ENCODE data around the gene MED25. TPM values are rescaled to one million over a fixed set of nuclear protein-coding genes. Genes with fewer than 3 reads are reported as not detected.

Gene MED25
- total RNA-seq, 1 experiment from 2014 or later = 47.5 TPM

DNA sequence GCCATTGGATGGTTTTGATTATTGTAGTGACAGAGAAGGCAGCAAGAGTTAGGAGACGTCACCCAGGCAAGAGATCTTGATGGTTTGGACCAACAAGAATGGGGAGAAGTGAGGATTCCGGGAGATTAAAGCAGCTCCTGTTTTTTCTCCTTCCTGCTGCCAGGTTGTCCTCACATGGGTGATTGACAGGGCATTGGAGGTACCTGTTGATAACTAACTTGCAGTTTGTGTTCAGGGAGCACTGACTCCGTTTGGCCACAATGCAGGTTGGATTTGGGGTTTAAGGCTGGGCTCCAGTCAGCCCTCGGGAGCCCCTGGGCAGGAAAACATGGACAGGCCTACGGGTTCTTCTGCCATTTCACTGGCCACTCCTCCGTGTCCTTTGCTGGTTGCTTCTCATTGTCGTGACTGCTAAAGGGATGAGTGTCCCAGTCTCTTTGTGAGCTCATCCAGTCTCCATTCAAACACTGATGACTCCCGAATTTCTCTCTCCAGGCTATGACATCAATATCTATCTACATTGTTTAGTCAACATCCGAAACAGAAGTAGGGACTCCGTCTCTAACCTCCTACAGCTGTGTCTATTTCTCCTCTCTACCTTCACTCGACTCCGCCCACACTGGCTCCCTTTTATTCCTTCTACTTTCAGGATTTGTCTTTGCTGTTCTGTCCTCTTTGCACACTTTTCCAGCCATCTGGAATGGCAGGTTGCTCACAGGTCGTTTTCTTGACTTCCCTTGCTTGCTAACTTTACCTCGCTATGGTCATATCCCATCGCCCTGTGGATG is 31.5 kb downstream of the MED25 start:
- POLR2A ChIA-PET (ENCODE audit: unreplicated experiment) = interaction anchor here (0.5 to 0.9 kb wide), 4 partner anchors 18 to 91 kb away, joined by 3 to 23 read pairs (median 5); partner anchors contain the start of gene PNKP
- CTCF ChIA-PET = no interaction called here
- DNase-seq = no peak
- H2AFZ ChIP-seq (ENCODE audit: low read length) = peak overlapping the region; percentile 89
- H3K4me1 ChIP-seq (ENCODE audit: insufficient read depth, low read length) = peaks cover 37% of the 10 kb centered on the region
- no peak for TF ChIP-seq EZH2 (IDR thresholded peaks at IDR 0.05; ENCODE audit: low read length, unreplicated experiment)
- TF ChIP-seq, protein P1, sequence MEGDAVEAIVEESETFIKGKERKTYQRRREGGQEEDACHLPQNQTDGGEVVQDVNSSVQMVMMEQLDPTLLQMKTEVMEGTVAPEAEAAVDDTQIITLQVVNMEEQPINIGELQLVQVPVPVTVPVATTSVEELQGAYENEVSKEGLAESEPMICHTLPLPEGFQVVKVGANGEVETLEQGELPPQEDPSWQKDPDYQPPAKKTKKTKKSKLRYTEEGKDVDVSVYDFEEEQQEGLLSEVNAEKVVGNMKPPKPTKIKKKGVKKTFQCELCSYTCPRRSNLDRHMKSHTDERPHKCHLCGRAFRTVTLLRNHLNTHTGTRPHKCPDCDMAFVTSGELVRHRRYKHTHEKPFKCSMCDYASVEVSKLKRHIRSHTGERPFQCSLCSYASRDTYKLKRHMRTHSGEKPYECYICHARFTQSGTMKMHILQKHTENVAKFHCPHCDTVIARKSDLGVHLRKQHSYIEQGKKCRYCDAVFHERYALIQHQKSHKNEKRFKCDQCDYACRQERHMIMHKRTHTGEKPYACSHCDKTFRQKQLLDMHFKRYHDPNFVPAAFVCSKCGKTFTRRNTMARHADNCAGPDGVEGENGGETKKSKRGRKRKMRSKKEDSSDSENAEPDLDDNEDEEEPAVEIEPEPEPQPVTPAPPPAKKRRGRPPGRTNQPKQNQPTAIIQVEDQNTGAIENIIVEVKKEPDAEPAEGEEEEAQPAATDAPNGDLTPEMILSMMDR (conservative IDR thresholded peaks at IDR 0.05; ENCODE audit: low read depth, low read length) = no peak
- no peak for TF ChIP-seq EZH2phosphoT487 (IDR thresholded peaks at IDR 0.05; ENCODE audit: borderline replicate concordance, low read length)
- BruUV-seq (replicated peaks) = TSS peak; percentile 53
- H3K9ac ChIP-seq (ENCODE audit: low read length) = peak overlapping the region; percentile 89
- peak overlapping the region; percentile 91 for H3K27ac ChIP-seq (ENCODE audit: low read length)
- peaks cover 23% of the 10 kb centered on the region; the same call in 1 of the 2 replicates for H4K20me1 ChIP-seq (ENCODE audit: low read length)
- no peaks in the 10 kb centered on the region for H3K27me3 ChIP-seq (ENCODE audit: low read length)
- peaks cover 41% of the 10 kb centered on the region for H3K79me2 ChIP-seq (ENCODE audit: low read length)
- H3K36me3 ChIP-seq (ENCODE audit: low read depth, low read length) = no peaks in the 10 kb centered on the region
- no peaks in the 10 kb centered on the region for H3K9me2 ChIP-seq (replicated peaks; ENCODE audit: low read length)
- H3F3A ChIP-seq (ENCODE audit: low read length, unreplicated experiment) = no peaks in the 10 kb centered on the region
- H3K4me3 ChIP-seq (ENCODE audit: low read length) = peak overlapping the region; percentile 86
- peak overlapping the region; percentile 93 for H3K4me2 ChIP-seq (ENCODE audit: low read length)
- no peaks in the 10 kb centered on the region for H3K9me3 ChIP-seq (ENCODE audit: low read length)
- intact Hi-C loops (cut with micrococcal nuclease) = loop anchor here (1.0 to 5.0 kb wide), 4 partner anchors 31 to 97 kb away; partner anchors contain the start of genes AP2A1, FUZ and MED25
- ATAC-seq = no peak

DNA sequence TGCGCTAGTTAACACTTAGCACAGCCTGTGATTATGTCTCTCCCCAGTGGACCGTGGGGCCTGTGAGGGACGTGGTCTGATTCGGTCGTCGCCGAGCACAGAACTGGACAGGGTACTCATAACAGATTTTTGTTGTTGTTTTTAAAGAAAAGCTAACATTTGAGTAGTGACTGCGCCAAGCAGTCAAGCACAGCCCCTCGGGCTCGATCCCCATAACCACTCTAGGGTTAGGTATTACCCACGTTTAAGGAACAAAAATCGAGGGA is 32.1 kb downstream of the MED25 start:
- no TSS peak for BruUV-seq (replicated peaks)
- DNase-seq (no peak), ATAC-seq (no peak)
- ChIA-PET POLR2A (ENCODE audit: unreplicated experiment) (interaction anchor here (0.6 to 0.9 kb wide), 4 partner anchors 15 to 161 kb away, joined by 3 to 7 read pairs (median 3); partner anchors contain the start of genes ADM5 and PNKP), CTCF (interaction anchor here (0.9 kb wide), 1 partner anchor 19 kb away, joined by 3 read pairs; no protein-coding TSS in a partner anchor)
- no peaks in the 10 kb centered on the region for H3K27me3 ChIP-seq (ENCODE audit: low read length)
- no peaks in the 10 kb centered on the region for H3F3A ChIP-seq (ENCODE audit: low read length, unreplicated experiment)
- H3K4me1 ChIP-seq (ENCODE audit: insufficient read depth, low read length) = peaks cover 37% of the 10 kb centered on the region
- peaks cover 41% of the 10 kb centered on the region for H3K79me2 ChIP-seq (ENCODE audit: low read length)
- TF ChIP-seq EZH2 (IDR thresholded peaks at IDR 0.05; ENCODE audit: low read length, unreplicated experiment) (no peak), EZH2phosphoT487 (IDR thresholded peaks at IDR 0.05; ENCODE audit: borderline replicate concordance, low read length) (no peak)
- TF ChIP-seq, protein P1 (conservative IDR thresholded peaks at IDR 0.05; ENCODE audit: low read depth, low read length) = no peak
- peaks cover 25% of the 10 kb centered on the region; the same call in 1 of the 2 replicates for H4K20me1 ChIP-seq (ENCODE audit: low read length)
- no peaks in the 10 kb centered on the region for H3K9me2 ChIP-seq (replicated peaks; ENCODE audit: low read length)
- H3K36me3 ChIP-seq (ENCODE audit: low read depth, low read length) = peaks cover 3% of the 10 kb centered on the region; the same call in 1 of the 2 replicates
- H3K4me3 ChIP-seq (ENCODE audit: low read length) = peak overlapping the region; percentile 86
- H3K27ac ChIP-seq (ENCODE audit: low read length) = peak overlapping the region; percentile 91; the same call in 1 of the 2 replicates
- H2AFZ ChIP-seq (ENCODE audit: low read length) = peak overlapping the region; percentile 89
- no peaks in the 10 kb centered on the region for H3K9me3 ChIP-seq (ENCODE audit: low read length)
- peak overlapping the region; percentile 89 for H3K9ac ChIP-seq (ENCODE audit: low read length)
- H3K4me2 ChIP-seq (ENCODE audit: low read length) = peak overlapping the region; percentile 93
- intact Hi-C loops (cut with micrococcal nuclease) = loop anchor here (1.0 to 5.0 kb wide), 3 partner anchors 32 to 83 kb away; partner anchors contain the start of genes AP2A1, FUZ and MED25
